MCF 10A (cell line): ENCODE data around the gene CDK16. TPM values are rescaled to one million over a fixed set of nuclear protein-coding genes. Genes with fewer than 3 reads are reported as not detected.
"Not testable (repeated sequence)": the region's sequence is repeated elsewhere in the genome, so short reads cannot be mapped to it uniquely, and the experiment has no call there.

Source experiments
- BruUV-seq: library from RNA; stranded (reverse); fragments of 400-500 nt; replicated peaks from 2 replicates; lab custom pipeline; 2021; lab: Mats Ljungman, UMichigan
- CTCF ChIA-PET: fragments of 300-600 bp; sonication (Branson Sonifier 250); formaldehyde crosslinking; extraction: SDS; loops from one replicate; lab custom pipeline; 2021; ENCODE audit warnings: antibody characterized with exemption, inconsistent platforms; lab: Yijun Ruan, JAX
- POLR2A ChIA-PET: fragments of 300-600, 350-650 bp; sonication (Branson Sonifier 250); formaldehyde crosslinking; extraction: SDS; loops from one replicate; lab custom pipeline; 2020; ENCODE audit warnings: antibody characterized with exemption, inconsistent platforms; lab: Yijun Ruan, JAX
- DNase-seq: peaks from one replicate; pipeline ENCODE4 v3.0.0-alpha.2; 2018; ENCODE audit not compliant: unreplicated experiment
- H3K27ac Mint-ChIP-seq: one replicate; pipeline ENCODE4 v1.8.0; 2022; ENCODE audit warnings: mild to moderate bottlenecking, low read depth, mixed read lengths; ENCODE audit not compliant: unreplicated experiment
- H3K27me3 Mint-ChIP-seq: one replicate; pipeline ENCODE4 v1.8.0; 2022; ENCODE audit warnings: mixed read lengths; ENCODE audit not compliant: insufficient read depth, unreplicated experiment
- H3K36me3 Mint-ChIP-seq: one replicate; pipeline ENCODE4 v1.8.0; 2022; ENCODE audit warnings: mild to moderate bottlenecking, moderate library complexity, mixed read lengths; ENCODE audit not compliant: insufficient read depth, unreplicated experiment
- H3K4me1 Mint-ChIP-seq: one replicate; pipeline ENCODE4 v1.8.0; 2022; ENCODE audit warnings: mixed read lengths; ENCODE audit not compliant: insufficient read depth, unreplicated experiment
- H3K4me3 Mint-ChIP-seq: one replicate; pipeline ENCODE4 v1.8.0; 2022; ENCODE audit warnings: mild to moderate bottlenecking, moderate library complexity, mixed read lengths; ENCODE audit not compliant: unreplicated experiment
- H3K9me3 Mint-ChIP-seq: one replicate; pipeline ENCODE4 v1.8.0; 2022; ENCODE audit warnings: mixed read lengths; ENCODE audit not compliant: unreplicated experiment
- intact Hi-C: fragments of 100-400 bp; cut with micrococcal nuclease; formaldehyde crosslinking; loops from 2 replicates; pipeline ENCODE4 v1.14.1; 2022
- total RNA-seq: library from RNA; stranded (reverse); gene quantifications from 2 replicates; pipeline ENCODE4 v1.2.3, GENCODE V29; 2022
- TF ChIP-seq, protein P1 (sequence below): fragments of 200-600 bp; IDR thresholded peaks from one replicate; pipeline ENCODE4 v1.8.0; 2022; ENCODE audit warnings: antibody characterized with exemption, mild to moderate bottlenecking; ENCODE audit not compliant: unreplicated experiment

Gene CDK16
- total RNA-seq, 1 experiment from 2014 or later, result 138 TPM

DNA sequence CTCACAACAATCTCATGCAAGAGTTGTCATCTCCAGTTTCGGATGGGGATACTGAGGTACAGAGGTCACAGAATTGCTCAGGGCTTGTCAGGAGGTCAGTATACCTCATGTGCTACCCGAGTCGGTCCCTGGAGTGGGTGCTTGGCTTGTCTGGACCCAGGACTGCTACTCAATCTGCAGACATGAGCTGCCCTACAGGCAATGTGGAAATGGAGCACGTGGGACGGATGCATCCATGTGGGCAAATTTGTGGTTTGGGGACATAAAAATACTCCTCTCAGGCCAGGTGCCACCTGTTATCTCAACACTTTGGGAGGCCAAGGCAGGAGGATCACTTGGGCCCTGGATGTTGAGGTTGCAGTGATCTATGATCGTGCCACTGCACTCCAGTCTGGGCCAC lies 30.1 kb downstream of the CDK16 start:
- DNase-seq, result no peak
- ChIA-PET CTCF (interaction anchor here (0.6 kb wide), 1 partner anchor 85 kb away, joined by 3 read pairs; no protein-coding TSS in a partner anchor), POLR2A (no interaction called here)
- TF ChIP-seq, protein P1, sequence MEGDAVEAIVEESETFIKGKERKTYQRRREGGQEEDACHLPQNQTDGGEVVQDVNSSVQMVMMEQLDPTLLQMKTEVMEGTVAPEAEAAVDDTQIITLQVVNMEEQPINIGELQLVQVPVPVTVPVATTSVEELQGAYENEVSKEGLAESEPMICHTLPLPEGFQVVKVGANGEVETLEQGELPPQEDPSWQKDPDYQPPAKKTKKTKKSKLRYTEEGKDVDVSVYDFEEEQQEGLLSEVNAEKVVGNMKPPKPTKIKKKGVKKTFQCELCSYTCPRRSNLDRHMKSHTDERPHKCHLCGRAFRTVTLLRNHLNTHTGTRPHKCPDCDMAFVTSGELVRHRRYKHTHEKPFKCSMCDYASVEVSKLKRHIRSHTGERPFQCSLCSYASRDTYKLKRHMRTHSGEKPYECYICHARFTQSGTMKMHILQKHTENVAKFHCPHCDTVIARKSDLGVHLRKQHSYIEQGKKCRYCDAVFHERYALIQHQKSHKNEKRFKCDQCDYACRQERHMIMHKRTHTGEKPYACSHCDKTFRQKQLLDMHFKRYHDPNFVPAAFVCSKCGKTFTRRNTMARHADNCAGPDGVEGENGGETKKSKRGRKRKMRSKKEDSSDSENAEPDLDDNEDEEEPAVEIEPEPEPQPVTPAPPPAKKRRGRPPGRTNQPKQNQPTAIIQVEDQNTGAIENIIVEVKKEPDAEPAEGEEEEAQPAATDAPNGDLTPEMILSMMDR, result no peak
- Mint-ChIP-seq H3K9me3 (no peaks in the 10 kb centered on the region), H3K27me3 (peaks cover 61% of the 10 kb centered on the region), H3K4me3 (no peak overlapping the region), H3K36me3 (peaks cover 16% of the 10 kb centered on the region), H3K4me1 (no peaks in the 10 kb centered on the region), H3K27ac (no peak overlapping the region)
- no TSS peak for BruUV-seq
- intact Hi-C loops, result no loop called here

DNA sequence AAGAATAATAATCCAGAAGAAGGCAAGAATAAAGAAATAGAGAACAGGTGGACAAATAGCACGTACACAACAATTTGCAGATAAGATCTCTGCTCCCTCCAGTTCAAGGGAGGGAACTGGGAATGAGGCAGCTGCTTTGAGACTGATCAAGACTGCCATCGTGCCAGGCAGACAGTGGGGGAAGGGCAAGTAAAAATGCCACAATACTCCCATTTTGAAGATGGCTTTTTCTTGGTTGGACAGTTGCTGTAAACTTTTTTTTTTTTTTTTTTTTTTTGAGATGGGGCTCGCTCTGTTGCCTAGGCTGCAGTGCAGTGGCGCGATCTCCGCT lies 31.5 kb downstream of the CDK16 start:
- TF ChIP-seq, protein P1, result no peak
- Mint-ChIP-seq H3K4me3 (no peak overlapping the region), H3K9me3 (no peaks in the 10 kb centered on the region), H3K36me3 (peaks cover 6% of the 10 kb centered on the region), H3K27me3 (peaks cover 63% of the 10 kb centered on the region), H3K27ac (no peak overlapping the region), H3K4me1 (no peaks in the 10 kb centered on the region)
- no peak for DNase-seq
- POLR2A ChIA-PET, result interaction anchor here (0.6 kb wide), 1 partner anchor 138 kb away, joined by 3 read pairs; no protein-coding TSS in a partner anchor
- intact Hi-C loops, result no loop called here
- CTCF ChIA-PET, result interaction anchor here (0.7 kb wide), 1 partner anchor 9 kb away, joined by 3 read pairs; no protein-coding TSS in a partner anchor
- no TSS peak for BruUV-seq

DNA sequence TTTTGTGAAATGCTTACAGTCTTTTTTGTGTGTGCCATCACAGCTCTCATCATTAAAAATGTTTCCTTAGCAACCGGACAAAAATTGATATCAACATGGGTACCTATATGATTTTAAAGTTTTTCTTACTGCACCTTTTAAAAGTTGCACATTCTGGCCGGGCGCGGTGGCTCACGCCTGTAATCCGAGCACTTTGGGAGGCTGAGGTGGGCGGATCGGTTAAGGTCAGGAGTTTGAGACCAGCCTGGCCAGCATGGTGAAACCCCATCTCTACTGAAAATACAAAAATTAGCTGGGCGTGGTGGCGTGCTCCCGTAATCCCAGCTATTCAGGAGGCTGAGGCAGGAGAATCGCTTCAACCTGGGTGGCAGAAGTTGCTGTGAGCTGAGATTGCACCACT lies 39.1 kb downstream of the CDK16 start:
- CTCF ChIA-PET, POLR2A ChIA-PET, intact Hi-C loops, DNase-seq, H3K36me3 Mint-ChIP-seq, H3K9me3 Mint-ChIP-seq, H3K27ac Mint-ChIP-seq, H3K4me1 Mint-ChIP-seq, BruUV-seq, H3K4me3 Mint-ChIP-seq: not testable (repeated sequence)
- peaks cover 65% of the 10 kb centered on the region for H3K27me3 Mint-ChIP-seq

DNA sequence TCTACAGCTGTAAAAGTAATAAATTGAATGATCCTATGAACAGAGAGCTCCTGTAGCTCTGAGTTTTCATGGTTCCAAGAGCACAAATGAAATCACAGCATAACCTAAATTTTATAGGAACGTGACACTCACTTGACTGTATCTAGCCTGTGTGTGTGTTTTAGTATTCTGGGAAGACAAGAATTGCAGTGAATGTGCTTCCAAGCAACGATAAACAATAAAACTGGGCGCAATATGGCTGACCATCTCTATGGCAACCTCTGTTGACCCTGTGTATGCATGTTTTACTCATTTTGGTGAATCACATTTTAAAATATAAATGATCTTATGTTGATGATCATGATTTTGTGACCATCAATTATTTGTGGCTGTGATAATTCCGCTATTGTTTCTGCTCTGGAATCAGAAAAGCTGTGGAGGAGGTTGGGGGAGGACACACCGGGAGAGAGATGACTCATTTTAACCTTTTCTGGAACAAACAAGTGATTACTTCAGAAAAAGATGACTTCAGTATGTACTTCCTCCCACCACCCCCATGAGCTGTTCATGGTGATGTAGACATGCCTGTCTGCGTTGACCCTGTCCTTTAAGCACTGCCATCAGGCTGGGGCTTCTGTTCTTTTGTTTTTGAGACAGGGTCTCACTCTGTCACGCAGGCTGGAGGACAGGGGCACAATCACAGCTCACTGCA lies 46.1 kb downstream of the CDK16 start:
- POLR2A ChIA-PET, result interaction anchor here (0.6 kb wide), 2 partner anchors 16 to 305 kb away, joined by 3 read pairs; no protein-coding TSS in a partner anchor
- H3K4me1 Mint-ChIP-seq, result peaks cover 5% of the 10 kb centered on the region
- no peaks in the 10 kb centered on the region for H3K36me3 Mint-ChIP-seq
- no peaks in the 10 kb centered on the region for H3K9me3 Mint-ChIP-seq
- H3K27ac Mint-ChIP-seq, result no peak overlapping the region
- CTCF ChIA-PET, result no interaction called here
- intact Hi-C loops, result no loop called here
- DNase-seq, result peak; percentile 44
- H3K27me3 Mint-ChIP-seq, result peaks cover 31% of the 10 kb centered on the region
- TF ChIP-seq, protein P1, result no peak
- no TSS peak for BruUV-seq
- no peak overlapping the region for H3K4me3 Mint-ChIP-seq
